ENCODE data around the gene PHKA1.

Gene PHKA1

GRCh38 chrX:72576141-72576894 lies 137.8 kb downstream of the PHKA1 start:
- WGBS (ENCODE audit: insufficient coverage): 43% methylated on average over 6 of the region's 7 CpGs
- peaks cover 0 to 18% (median 8%) of the 10 kb centered on the region in 4 experiments for H3K4me1 ChIP-seq (ENCODE audit: control extremely low read depth in 1 of 4, control insufficient read depth in 4 of 4, insufficient read depth in 4 of 4, low read length in 3 of 4)
- peaks cover 0 to 3% (median 0%) of the 10 kb centered on the region in 4 experiments for H3K36me3 ChIP-seq (ENCODE audit: control insufficient read depth in 4 of 4, insufficient read depth in 4 of 4, low read length in 3 of 4)
- peak in 2 of 3 donors; percentile 30 to 54 for DNase-seq
- no peak overlapping the region for H3K27ac ChIP-seq (ENCODE audit: insufficient read depth in 1 of 2, low read depth in 1 of 2, low read length in 2 of 2, poor library complexity in 1 of 2, severe bottlenecking in 2 of 2)
- H3K27me3 ChIP-seq (replicated peaks in 2 of 5; ENCODE audit: control insufficient read depth in 4 of 5, insufficient read depth in 5 of 5, low read length in 4 of 5): peaks cover 0 to 3% (median 0%) of the 10 kb centered on the region in 5 experiments
- CTCF ChIA-PET: no interaction called here
- no peaks in the 10 kb centered on the region for H3K9me3 ChIP-seq (ENCODE audit: control extremely low read depth in 1 of 5, control insufficient read depth in 4 of 5, insufficient read depth in 2 of 5, low read depth in 1 of 5, low read length in 4 of 5)
- H3K4me3 ChIP-seq (ENCODE audit: control insufficient read depth in 1 of 7, extremely low read depth in 1 of 7, insufficient read depth in 4 of 7, low read depth in 2 of 7, low read length in 6 of 7): peak overlapping the region in 2 of 7 experiments; percentile 16 to 20
- POLR2A ChIA-PET: no interaction called here

- Histone ChIP-seq H3K9me3 (ENCODE audit: control extremely low read depth in 1 of 5, control insufficient read depth in 4 of 5, insufficient read depth in 2 of 5, low read depth in 1 of 5, low read length in 4 of 5) (no peaks in the 10 kb centered on the region), H3K27me3 (replicated peaks in 2 of 5; ENCODE audit: control insufficient read depth in 4 of 5, insufficient read depth in 5 of 5, low read length in 4 of 5) (peaks cover 0 to 3% (median 0%) of the 10 kb centered on the region in 5 experiments), H3K4me3 (ENCODE audit: control insufficient read depth in 1 of 7, extremely low read depth in 1 of 7, insufficient read depth in 4 of 7, low read depth in 2 of 7, low read length in 6 of 7) (peak overlapping the region; percentile 67 to 98 (median 79)), H3K4me1 (ENCODE audit: control extremely low read depth in 1 of 4, control insufficient read depth in 4 of 4, insufficient read depth in 4 of 4, low read length in 3 of 4) (peaks cover 0 to 18% (median 8%) of the 10 kb centered on the region in 4 experiments), H3K27ac (ENCODE audit: insufficient read depth in 1 of 2, low read depth in 1 of 2, low read length in 2 of 2, poor library complexity in 1 of 2, severe bottlenecking in 2 of 2) (peak overlapping the region; percentile 62 to 88), H3K36me3 (ENCODE audit: control insufficient read depth in 4 of 4, insufficient read depth in 4 of 4, low read length in 3 of 4) (peaks cover 0 to 10% (median 3%) of the 10 kb centered on the region in 4 experiments)
- WGBS (ENCODE audit: insufficient coverage): 60% methylated on average over 3 of the region's 7 CpGs
- ChIA-PET CTCF (no interaction called here), POLR2A (no interaction called here)
- no peak for DNase-seq
Observed at GRCh38 chrX:72573158-72573511, 141.0 kb downstream of the PHKA1 start.

- Histone ChIP-seq H3K9me3 (ENCODE audit: control extremely low read depth in 1 of 5, control insufficient read depth in 4 of 5, insufficient read depth in 2 of 5, low read depth in 1 of 5, low read length in 4 of 5) (no peaks in the 10 kb centered on the region), H3K27me3 (replicated peaks in 2 of 5; ENCODE audit: control insufficient read depth in 4 of 5, insufficient read depth in 5 of 5, low read length in 4 of 5) (peaks cover 0 to 3% (median 0%) of the 10 kb centered on the region in 5 experiments), H3K36me3 (ENCODE audit: control insufficient read depth in 4 of 4, insufficient read depth in 4 of 4, low read length in 3 of 4) (peaks cover 0 to 16% (median 6%) of the 10 kb centered on the region in 4 experiments), H3K4me3 (ENCODE audit: control insufficient read depth in 1 of 7, extremely low read depth in 1 of 7, insufficient read depth in 4 of 7, low read depth in 2 of 7, low read length in 6 of 7) (peak within 1 kb of the TSS; percentile 67 to 98 (median 79)), H3K4me1 (ENCODE audit: control extremely low read depth in 1 of 4, control insufficient read depth in 4 of 4, insufficient read depth in 4 of 4, low read length in 3 of 4) (peaks cover 0 to 18% (median 8%) of the 10 kb centered on the region in 4 experiments), H3K27ac (ENCODE audit: insufficient read depth in 1 of 2, low read depth in 1 of 2, low read length in 2 of 2, poor library complexity in 1 of 2, severe bottlenecking in 2 of 2) (peak within 1 kb of the TSS; percentile 62 to 88)
- ChIA-PET CTCF (no interaction called here), POLR2A (no interaction called here)
- DNase-seq: peak; percentile 73 to 86 (median 80)
- 30% methylated on average over 35 of the region's 36 CpGs for WGBS (ENCODE audit: insufficient coverage)
Observed at GRCh38 chrX:72572248-72573157, 141.6 kb downstream of the PHKA1 start, which contains the start of gene HDAC8. TSS of gene HDAC8 (minus strand) at chrX:72572843. CDS start at chrX:72572761, 82 bp downstream.

GRCh38 chrX:72569786-72570185 lies 144.3 kb downstream of the PHKA1 start:
- H3K27ac ChIP-seq (ENCODE audit: insufficient read depth in 1 of 2, low read depth in 1 of 2, low read length in 2 of 2, poor library complexity in 1 of 2, severe bottlenecking in 2 of 2): no peak overlapping the region
- H3K9me3 ChIP-seq (ENCODE audit: control extremely low read depth in 1 of 5, control insufficient read depth in 4 of 5, insufficient read depth in 2 of 5, low read depth in 1 of 5, low read length in 4 of 5): no peaks in the 10 kb centered on the region
- peaks cover 0 to 3% (median 0%) of the 10 kb centered on the region in 5 experiments for H3K27me3 ChIP-seq (replicated peaks in 2 of 5; ENCODE audit: control insufficient read depth in 4 of 5, insufficient read depth in 5 of 5, low read length in 4 of 5)
- WGBS (ENCODE audit: insufficient coverage): no CpG with 5 or more reads among the region's 2 CpGs
- ChIA-PET CTCF (no interaction called here), POLR2A (no interaction called here)
- H3K36me3 ChIP-seq (ENCODE audit: control insufficient read depth in 4 of 4, insufficient read depth in 4 of 4, low read length in 3 of 4): peaks cover 0 to 32% (median 15%) of the 10 kb centered on the region in 4 experiments
- peaks cover 0 to 4% (median 0%) of the 10 kb centered on the region in 4 experiments for H3K4me1 ChIP-seq (ENCODE audit: control extremely low read depth in 1 of 4, control insufficient read depth in 4 of 4, insufficient read depth in 4 of 4, low read length in 3 of 4)
- DNase-seq: peak in 2 of 3 donors; percentile 2 to 7
- H3K4me3 ChIP-seq (ENCODE audit: control insufficient read depth in 1 of 7, extremely low read depth in 1 of 7, insufficient read depth in 4 of 7, low read depth in 2 of 7, low read length in 6 of 7): no peak overlapping the region

- ChIA-PET CTCF (interaction anchor here (0.9 kb wide), 1 partner anchor 13 kb away, joined by 3 read pairs; no protein-coding TSS in a partner anchor), POLR2A (no interaction called here)
- Histone ChIP-seq H3K27me3 (replicated peaks in 2 of 5; ENCODE audit: control insufficient read depth in 4 of 5, insufficient read depth in 5 of 5, low read length in 4 of 5) (peaks cover 0 to under 1% (median 0%) of the 10 kb centered on the region in 5 experiments), H3K4me3 (ENCODE audit: control insufficient read depth in 1 of 7, extremely low read depth in 1 of 7, insufficient read depth in 4 of 7, low read depth in 2 of 7, low read length in 6 of 7) (no peak overlapping the region), H3K4me1 (ENCODE audit: control extremely low read depth in 1 of 4, control insufficient read depth in 4 of 4, insufficient read depth in 4 of 4, low read length in 3 of 4) (peaks cover 0 to 4% (median 0%) of the 10 kb centered on the region in 4 experiments), H3K27ac (ENCODE audit: insufficient read depth in 1 of 2, low read depth in 1 of 2, low read length in 2 of 2, poor library complexity in 1 of 2, severe bottlenecking in 2 of 2) (no peak overlapping the region), H3K36me3 (ENCODE audit: control insufficient read depth in 4 of 4, insufficient read depth in 4 of 4, low read length in 3 of 4) (peaks cover 0 to 37% (median 15%) of the 10 kb centered on the region in 4 experiments), H3K9me3 (ENCODE audit: control extremely low read depth in 1 of 5, control insufficient read depth in 4 of 5, insufficient read depth in 2 of 5, low read depth in 1 of 5, low read length in 4 of 5) (no peaks in the 10 kb centered on the region)
- DNase-seq: no peak
- 93% methylated on average over 4 of the region's 6 CpGs for WGBS (ENCODE audit: insufficient coverage)
Observed at GRCh38 chrX:72568406-72569092, 145.6 kb downstream of the PHKA1 start.

GRCh38 chrX:72566448-72566847 lies 147.7 kb downstream of the PHKA1 start:
- Histone ChIP-seq H3K27me3 (replicated peaks in 2 of 5; ENCODE audit: control insufficient read depth in 4 of 5, insufficient read depth in 5 of 5, low read length in 4 of 5) (no peaks in the 10 kb centered on the region), H3K9me3 (ENCODE audit: control extremely low read depth in 1 of 5, control insufficient read depth in 4 of 5, insufficient read depth in 2 of 5, low read depth in 1 of 5, low read length in 4 of 5) (no peaks in the 10 kb centered on the region), H3K27ac (ENCODE audit: insufficient read depth in 1 of 2, low read depth in 1 of 2, low read length in 2 of 2, poor library complexity in 1 of 2, severe bottlenecking in 2 of 2) (no peak overlapping the region), H3K4me1 (ENCODE audit: control extremely low read depth in 1 of 4, control insufficient read depth in 4 of 4, insufficient read depth in 4 of 4, low read length in 3 of 4) (no peaks in the 10 kb centered on the region), H3K4me3 (ENCODE audit: control insufficient read depth in 1 of 7, extremely low read depth in 1 of 7, insufficient read depth in 4 of 7, low read depth in 2 of 7, low read length in 6 of 7) (no peak overlapping the region), H3K36me3 (ENCODE audit: control insufficient read depth in 4 of 4, insufficient read depth in 4 of 4, low read length in 3 of 4) (peaks cover 0 to 37% (median 16%) of the 10 kb centered on the region in 4 experiments)
- POLR2A ChIA-PET: no interaction called here
- no peak for DNase-seq
- 96% methylated on average over 2 of the region's 2 CpGs for WGBS (ENCODE audit: insufficient coverage)
- CTCF ChIA-PET: no interaction called here

Data from common myeloid progenitor, CD34-positive (primary cell).